Measurements from ENCODE around the gene ZBTB16. TPM values are rescaled to one million over a fixed set of nuclear protein-coding genes. Genes with fewer than 3 reads are reported as not detected.

The ZBTB16 gene
- total RNA-seq, 4 donors from 2014 or later = 25.5 to 302 (median 151) TPM

DNA sequence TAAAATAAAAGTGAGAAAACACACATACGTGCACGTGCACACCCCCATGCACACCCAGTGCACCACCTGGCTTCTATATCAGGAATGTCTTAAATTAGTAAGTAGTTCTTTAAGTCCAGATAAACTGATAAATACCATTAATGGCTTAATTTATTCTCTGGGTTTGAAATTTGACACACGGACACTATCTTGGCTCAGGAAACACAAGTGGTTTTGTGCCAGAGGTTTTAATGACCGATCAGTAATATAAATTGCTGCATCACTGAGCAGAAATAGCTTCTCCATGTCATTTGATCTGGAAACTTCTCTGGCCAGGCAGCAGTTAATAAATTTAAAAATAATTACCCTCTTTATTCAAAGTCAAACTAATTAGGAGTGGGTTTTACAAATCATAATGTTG is 135.2 kb downstream of the ZBTB16 start:
- TF ChIP-seq CTCF (IDR thresholded peaks at IDR 0.05) (no peak), POLR2A (IDR thresholded peaks at IDR 0.05) (no peak)
- no peaks in the 10 kb centered on the region for H3K9me3 ChIP-seq
- intact Hi-C loops (cut with DNase I; ENCODE audit: low total_unique reads) = loop anchor here (10.0 kb wide), 1 partner anchor 60 kb away; no protein-coding TSS in a partner anchor
- peaks cover 16 to 38% of the 10 kb centered on the region in 2 donors for H3K4me1 ChIP-seq
- H3K27me3 ChIP-seq = no peaks in the 10 kb centered on the region
- DNase-seq = no peak
- H3K4me3 ChIP-seq = no peak overlapping the region
- H3K27ac ChIP-seq = peak overlapping the region; percentile 88 to 94
- H3K36me3 ChIP-seq = no peaks in the 10 kb centered on the region

GRCh38 chr11:114195151-114195550 is 135.6 kb downstream of the ZBTB16 start:
- intact Hi-C loops (cut with DNase I; ENCODE audit: low total_unique reads) = loop anchor here (10.0 kb wide), 1 partner anchor 60 kb away; no protein-coding TSS in a partner anchor
- Histone ChIP-seq H3K4me1 (peaks cover 16 to 38% of the 10 kb centered on the region in 2 donors), H3K4me3 (no peak overlapping the region), H3K27me3 (no peaks in the 10 kb centered on the region), H3K27ac (peak overlapping the region; percentile 88 to 94), H3K9me3 (no peaks in the 10 kb centered on the region), H3K36me3 (no peaks in the 10 kb centered on the region)
- no peak for DNase-seq
- no peak for TF ChIP-seq CTCF (IDR thresholded peaks at IDR 0.05)
- TF ChIP-seq POLR2A (IDR thresholded peaks at IDR 0.05) = no peak

- Histone ChIP-seq H3K36me3 (no peaks in the 10 kb centered on the region), H3K9me3 (no peaks in the 10 kb centered on the region), H3K4me1 (peaks cover 16 to 38% of the 10 kb centered on the region in 2 donors), H3K27ac (peak overlapping the region; percentile 88 to 94), H3K27me3 (no peaks in the 10 kb centered on the region), H3K4me3 (no peak overlapping the region)
- TF ChIP-seq POLR2A (IDR thresholded peaks at IDR 0.05) = no peak
- no peak for TF ChIP-seq CTCF (IDR thresholded peaks at IDR 0.05)
- DNase-seq = no peak
- intact Hi-C loops (cut with DNase I; ENCODE audit: low total_unique reads) = loop anchor here (10.0 kb wide), 1 partner anchor 59 kb away; no protein-coding TSS in a partner anchor
Measured at GRCh38 chr11:114195981-114196731, 136.6 kb downstream of the ZBTB16 start.

DNA sequence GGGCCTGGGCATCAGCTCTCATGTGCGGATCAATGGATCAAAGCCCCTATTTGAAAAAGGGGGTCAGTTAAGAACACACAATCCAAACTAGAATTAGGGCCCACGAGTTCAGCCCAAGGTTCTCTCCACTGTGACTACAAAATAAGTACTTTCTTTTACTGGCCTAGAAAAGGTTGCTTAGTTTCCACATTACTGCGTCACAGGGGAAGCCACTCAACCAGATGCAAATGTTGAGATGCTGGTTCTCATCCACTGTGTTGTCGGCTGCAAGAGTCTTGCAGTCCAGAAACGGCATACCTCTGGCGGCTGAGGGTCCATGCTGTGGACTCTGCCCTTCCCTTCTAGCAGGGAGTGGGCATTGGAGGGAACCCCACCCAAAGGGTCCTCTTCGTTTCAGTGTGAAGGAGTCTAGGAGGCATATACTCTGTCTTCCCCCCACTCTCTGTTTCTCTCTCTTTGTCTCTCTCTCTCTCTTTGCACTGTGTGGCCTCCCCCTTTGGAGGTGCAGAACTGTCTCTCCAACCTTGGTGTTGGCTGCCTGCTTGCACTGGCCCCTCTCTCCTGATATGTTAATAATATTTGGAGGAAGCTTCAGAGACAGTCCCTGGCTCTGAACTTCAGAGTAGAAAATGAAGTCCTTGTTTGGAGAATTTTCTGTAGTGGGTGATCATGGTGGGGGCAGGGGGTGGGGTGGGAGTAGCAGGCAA is 137.6 kb downstream of the ZBTB16 start:
- intact Hi-C loops (cut with DNase I; ENCODE audit: low total_unique reads) = loop anchor here (10.0 kb wide), 1 partner anchor 58 kb away; no protein-coding TSS in a partner anchor
- Histone ChIP-seq H3K27me3 (no peaks in the 10 kb centered on the region), H3K4me3 (no peak overlapping the region), H3K4me1 (peaks cover 16 to 38% of the 10 kb centered on the region in 2 donors), H3K27ac (peak overlapping the region; percentile 88 to 94), H3K9me3 (no peaks in the 10 kb centered on the region), H3K36me3 (no peaks in the 10 kb centered on the region)
- TF ChIP-seq CTCF (IDR thresholded peaks at IDR 0.05) (no peak), POLR2A (IDR thresholded peaks at IDR 0.05) (no peak)
- peak in 1 of 2 donors; percentile 52 for DNase-seq

Measured in uterus (tissue), 4 donors.